ES-I3 (cell line): ENCODE measurements around the gene MAGIX.
A peak's percentile ranks its signal among the peaks of the same experiment; 100 is the strongest.
"Not testable (repeated sequence)": the region's sequence is repeated elsewhere in the genome, so short reads cannot be mapped to it uniquely, and the experiment has no call there.

Source experiments
- H3K36me3 ChIP-seq: 2 replicates; pipeline ENCODE4 v1.6.1; 2013; ENCODE audit warnings: mild to moderate bottlenecking, low read length, control low read depth, moderate library complexity; ENCODE audit not compliant: insufficient read depth
- H3K4me1 ChIP-seq: 2 replicates; pipeline ENCODE4 v1.6.1; 2013; ENCODE audit warnings: mild to moderate bottlenecking, control low read depth, low read length; ENCODE audit not compliant: insufficient read depth
- H3K9ac ChIP-seq: 2 replicates; pipeline ENCODE4 v1.6.1; 2013; ENCODE audit warnings: low read depth, mild to moderate bottlenecking, low read length, moderate library complexity
- H3K9me3 ChIP-seq: 2 replicates; pipeline ENCODE4 v1.6.1; 2013; ENCODE audit warnings: mild to moderate bottlenecking, low read length, moderate library complexity; ENCODE audit not compliant: control insufficient read depth, insufficient read depth

Gene MAGIX

GRCh38 chrX:49148390-49149100 lies 14.0 kb upstream of the MAGIX start:
- H3K9ac ChIP-seq, H3K9me3 ChIP-seq, H3K36me3 ChIP-seq, H3K4me1 ChIP-seq: not testable (repeated sequence)

- H3K4me1 ChIP-seq, H3K36me3 ChIP-seq, H3K9ac ChIP-seq, H3K9me3 ChIP-seq: not testable (repeated sequence)
These were observed 13.3 kb upstream of the MAGIX start for GRCh38 chrX:49149291-49149690.

GRCh38 chrX:49153467-49153866 lies 9.1 kb upstream of the MAGIX start:
- no peaks in the 10 kb centered on the region for H3K36me3 ChIP-seq
- no peaks in the 10 kb centered on the region for H3K9me3 ChIP-seq
- no peaks in the 10 kb centered on the region; the same call in 1 of the 2 replicates for H3K4me1 ChIP-seq
- H3K9ac ChIP-seq = no peak overlapping the region

- no peaks in the 10 kb centered on the region for H3K9me3 ChIP-seq
- H3K9ac ChIP-seq = peak overlapping the region; percentile 62; the same call in 1 of the 2 replicates
- H3K36me3 ChIP-seq = no peaks in the 10 kb centered on the region
- H3K4me1 ChIP-seq = no peaks in the 10 kb centered on the region; the same call in 1 of the 2 replicates
These were observed 7.2 kb upstream of the MAGIX start for GRCh38 chrX:49155243-49155899.

GRCh38 chrX:49155900-49156837 lies 6.4 kb upstream of the MAGIX start:
- Histone ChIP-seq H3K4me1 (no peaks in the 10 kb centered on the region; the same call in 1 of the 2 replicates), H3K9ac (peak overlapping the region; percentile 62), H3K9me3 (no peaks in the 10 kb centered on the region), H3K36me3 (no peaks in the 10 kb centered on the region)

GRCh38 chrX:49157194-49157593 lies 5.4 kb upstream of the MAGIX start:
- Histone ChIP-seq H3K36me3 (no peaks in the 10 kb centered on the region), H3K4me1 (no peaks in the 10 kb centered on the region; the same call in 1 of the 2 replicates), H3K9me3 (no peaks in the 10 kb centered on the region), H3K9ac (no peak overlapping the region)

GRCh38 chrX:49160908-49161307 lies 1.6 kb upstream of the MAGIX start:
- H3K9me3 ChIP-seq = no peaks in the 10 kb centered on the region
- H3K4me1 ChIP-seq = peaks cover 5% of the 10 kb centered on the region; the same call in 1 of the 2 replicates
- no peaks in the 10 kb centered on the region for H3K36me3 ChIP-seq
- H3K9ac ChIP-seq = no peak overlapping the region

GRCh38 chrX:49161632-49162031 lies 926 bp upstream of the MAGIX start:
- Histone ChIP-seq H3K9me3 (no peaks in the 10 kb centered on the region), H3K36me3 (no peaks in the 10 kb centered on the region), H3K4me1 (peaks cover 5% of the 10 kb centered on the region; the same call in 1 of the 2 replicates), H3K9ac (no peak overlapping the region)

- Histone ChIP-seq H3K9ac (peak overlapping the region; percentile 58), H3K4me1 (peaks cover 11% of the 10 kb centered on the region), H3K9me3 (no peaks in the 10 kb centered on the region), H3K36me3 (no peaks in the 10 kb centered on the region)
These were observed 1.2 kb downstream of the MAGIX start for GRCh38 chrX:49163555-49164419.

GRCh38 chrX:49164589-49165360 lies 2.2 kb downstream of the MAGIX start:
- no peak overlapping the region for H3K9ac ChIP-seq
- no peaks in the 10 kb centered on the region for H3K9me3 ChIP-seq
- peaks cover 11% of the 10 kb centered on the region for H3K4me1 ChIP-seq
- H3K36me3 ChIP-seq = no peaks in the 10 kb centered on the region

- Histone ChIP-seq H3K9ac (peak overlapping the region; percentile 31), H3K36me3 (no peaks in the 10 kb centered on the region), H3K4me1 (peaks cover 11% of the 10 kb centered on the region), H3K9me3 (no peaks in the 10 kb centered on the region)
These were observed 3.6 kb downstream of the MAGIX start for GRCh38 chrX:49165901-49166881.

- H3K9me3 ChIP-seq = no peaks in the 10 kb centered on the region
- H3K4me1 ChIP-seq = peaks cover 11% of the 10 kb centered on the region
- no peaks in the 10 kb centered on the region for H3K36me3 ChIP-seq
- peak overlapping the region; percentile 31 for H3K9ac ChIP-seq
These were observed 4.6 kb downstream of the MAGIX start for GRCh38 chrX:49166914-49167739.
